HG02763 (cell line): ENCODE measurements around the gene TMEM30B.

Source experiments
- ATAC-seq: cut with Tn5 transposase; IDR thresholded peaks from one replicate; pipeline ENCODE4 v1.9.1; 2021; ENCODE audit warnings: mild to moderate bottlenecking, moderate library complexity; ENCODE audit not compliant: unreplicated experiment

The TMEM30B gene

DNA sequence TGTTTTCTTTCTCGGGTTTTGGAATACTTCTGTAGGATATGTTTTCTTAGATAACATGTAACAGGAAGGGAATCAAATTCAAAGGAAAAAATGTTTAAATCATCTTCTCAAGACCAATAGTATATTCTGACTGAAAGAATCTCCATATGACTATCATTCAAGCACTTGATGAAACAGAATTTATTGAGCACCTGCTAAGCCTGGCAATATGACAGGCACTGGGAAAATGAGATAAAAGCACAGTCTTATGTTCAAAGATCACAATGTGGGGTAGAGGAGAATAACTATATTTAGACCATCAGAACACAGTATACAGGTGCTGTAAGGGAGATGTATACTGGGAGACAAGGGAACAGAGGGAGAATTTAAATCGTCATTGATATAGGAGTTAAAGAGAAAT is 19.1 kb upstream of the TMEM30B start:
- ATAC-seq, result no peak

DNA sequence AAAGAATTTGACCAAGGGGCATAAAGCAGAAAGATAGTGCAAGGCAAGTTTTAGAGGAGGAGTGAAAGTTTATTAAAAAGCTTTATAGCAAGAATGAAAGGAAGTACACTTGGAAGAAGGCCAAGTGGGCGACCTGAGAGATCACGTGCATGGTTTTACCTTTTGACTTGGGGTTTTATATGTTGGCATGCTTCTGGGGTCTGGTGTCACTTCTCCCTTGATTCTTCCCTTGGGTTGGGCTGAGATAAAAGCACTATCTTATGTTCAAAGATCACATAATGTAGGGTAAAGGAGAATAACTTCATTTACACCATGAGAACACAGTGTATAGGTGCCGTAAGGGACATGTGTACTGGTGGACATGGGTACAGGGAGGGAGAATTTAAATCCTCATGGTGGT is 17.7 kb upstream of the TMEM30B start:
- ATAC-seq, result no peak

DNA sequence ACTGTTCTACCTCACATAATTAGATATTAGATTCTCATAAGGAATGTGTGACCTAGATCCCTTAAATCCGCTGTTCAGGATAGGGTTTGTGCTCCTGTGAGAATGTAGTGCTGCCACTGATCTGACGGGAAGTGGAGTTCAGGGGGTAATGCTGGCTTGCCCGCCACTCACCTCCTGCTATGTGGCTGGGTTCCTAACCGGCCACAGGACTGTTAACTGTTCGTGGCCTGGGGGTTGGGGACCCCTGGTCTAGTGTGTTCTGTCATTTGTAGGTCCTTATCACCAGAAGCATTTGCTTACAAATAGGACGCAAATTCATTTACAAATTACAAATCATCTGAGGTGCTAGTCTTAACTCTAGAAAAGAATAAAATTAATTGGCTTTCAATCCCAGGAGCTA is 16.4 kb upstream of the TMEM30B start:
- no peak for ATAC-seq

DNA sequence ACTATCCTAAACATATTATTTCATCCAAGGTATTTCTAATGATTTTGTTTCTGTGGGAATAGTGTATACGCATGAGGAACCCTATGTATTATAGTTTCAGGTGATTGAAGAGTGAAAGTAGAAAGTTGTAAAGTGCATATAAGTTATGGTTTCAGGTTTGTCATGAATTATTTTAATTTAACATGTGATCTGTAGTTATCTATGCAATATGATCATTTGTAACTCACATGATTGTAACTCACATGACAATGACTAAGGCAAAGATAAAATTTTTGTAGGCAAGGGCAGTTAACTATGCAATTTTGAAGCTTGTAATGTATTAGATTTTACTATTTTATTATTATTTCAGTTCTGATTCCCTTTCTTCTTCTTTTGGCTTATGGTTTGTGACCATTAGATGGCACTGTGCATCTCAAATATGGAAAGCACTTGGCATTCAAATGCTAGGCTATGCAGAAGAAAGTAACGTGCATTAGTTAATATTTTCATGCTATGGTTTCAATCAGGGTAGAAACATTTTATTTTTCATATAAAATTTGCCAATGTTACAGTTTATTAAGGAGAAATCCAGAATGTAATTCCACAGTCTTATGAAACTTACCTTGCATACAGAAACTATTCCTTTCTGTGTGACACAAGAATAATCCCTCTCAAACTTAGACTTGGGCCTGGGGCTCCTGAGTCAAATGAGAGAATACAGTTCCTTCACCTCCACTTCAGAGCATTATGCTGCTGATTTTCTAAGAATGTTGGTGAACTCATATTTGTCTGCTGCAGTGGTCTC is 15.8 kb upstream of the TMEM30B start:
- no peak for ATAC-seq

DNA sequence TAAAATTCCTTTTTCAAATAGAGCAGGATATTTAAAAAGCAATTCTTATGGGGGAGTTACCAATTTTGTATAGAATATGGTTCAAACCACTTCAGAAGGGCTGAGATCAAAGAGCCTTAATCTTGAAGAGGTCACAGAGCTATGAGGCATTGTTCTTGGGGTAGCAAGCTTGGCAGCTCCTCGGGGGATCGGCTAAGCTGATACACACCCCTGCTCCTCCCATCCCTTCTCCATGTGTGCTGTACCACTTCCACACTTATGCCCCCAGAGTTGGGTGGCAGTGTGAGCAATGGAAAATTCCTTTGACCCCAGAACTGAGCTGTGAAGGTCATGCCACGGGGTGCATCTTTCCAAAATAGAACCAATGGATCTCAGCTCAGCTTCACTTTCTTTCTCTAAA is 15.0 kb upstream of the TMEM30B start:
- no peak for ATAC-seq

DNA sequence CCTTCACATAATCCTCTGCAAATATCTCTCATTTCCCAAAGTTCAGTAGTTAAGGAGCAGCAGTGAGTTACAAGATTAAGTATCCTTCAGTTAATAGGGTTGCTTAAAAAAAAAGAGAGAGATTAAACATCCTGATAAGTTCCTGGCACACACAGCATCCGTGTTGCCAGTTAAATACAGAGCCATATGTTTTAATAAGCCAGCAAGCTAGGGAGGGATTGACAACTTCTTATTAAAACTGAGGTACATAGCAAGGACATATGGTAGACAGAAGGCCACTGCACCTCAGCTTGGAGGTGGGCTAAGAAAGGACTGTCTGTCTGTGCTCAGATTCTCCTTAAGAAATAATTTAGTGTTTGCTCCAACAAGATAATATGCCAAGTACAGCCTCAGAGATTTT is 9.6 kb upstream of the TMEM30B start:
- ATAC-seq, result no peak

DNA sequence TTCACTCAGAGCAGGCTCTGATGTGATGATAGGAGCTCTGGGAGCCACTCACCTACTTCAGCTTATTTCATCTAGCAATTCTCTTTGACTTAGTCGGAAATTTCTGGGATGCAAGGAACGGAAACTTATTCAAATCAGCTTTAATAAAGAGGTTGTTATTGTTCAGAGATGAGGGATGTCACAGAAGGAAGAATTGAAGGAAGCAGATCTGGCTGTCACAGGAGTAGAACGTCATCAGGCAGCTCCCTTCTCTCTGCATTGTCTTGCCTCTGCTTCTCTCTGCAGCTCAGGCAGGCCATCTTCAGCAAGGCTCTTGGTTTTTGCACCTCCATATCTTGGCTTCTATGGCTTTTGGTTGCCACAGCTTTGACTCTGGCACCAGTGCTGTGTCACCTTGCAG is 7.6 kb upstream of the TMEM30B start:
- no peak for ATAC-seq

DNA sequence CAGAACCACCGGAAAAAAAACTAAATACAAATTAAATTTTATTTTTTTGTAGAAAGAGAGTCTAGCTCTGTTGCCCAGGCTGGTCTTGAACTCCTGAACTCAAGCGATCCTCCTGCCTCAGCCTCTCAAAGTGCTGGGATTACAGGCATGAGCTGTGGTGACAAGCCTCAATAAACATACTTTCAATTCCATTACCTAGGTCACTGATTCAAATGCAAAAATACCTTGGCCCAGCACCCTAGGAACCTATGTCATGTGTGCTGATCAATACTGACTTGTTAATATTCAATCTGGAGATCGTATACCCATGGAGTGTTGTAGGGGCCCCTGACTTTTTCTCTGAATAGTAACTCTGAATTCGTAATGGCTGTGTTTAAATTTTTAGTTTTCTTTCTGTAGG is 7.1 kb upstream of the TMEM30B start:
- no peak for ATAC-seq

DNA sequence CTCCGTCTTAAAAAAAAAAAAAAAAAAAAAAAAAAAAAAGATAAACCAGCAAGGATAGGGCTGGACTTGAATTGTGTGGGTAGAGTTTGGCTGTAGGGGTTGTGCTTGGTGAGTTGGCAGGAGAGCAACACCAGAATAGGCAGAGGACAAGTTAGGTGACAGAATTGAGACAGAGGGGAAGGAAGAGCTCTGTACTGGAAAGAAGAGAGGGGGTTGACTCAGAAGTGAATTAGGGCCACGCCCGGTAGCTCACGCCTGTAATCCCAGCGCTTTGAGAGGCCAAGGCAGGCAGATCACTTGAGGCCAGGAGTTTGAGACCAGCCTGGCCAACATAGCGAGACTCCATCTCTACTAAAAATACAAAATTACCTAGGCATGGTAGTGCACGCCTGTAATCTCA is 6.1 kb upstream of the TMEM30B start:
- ATAC-seq, result no peak

DNA sequence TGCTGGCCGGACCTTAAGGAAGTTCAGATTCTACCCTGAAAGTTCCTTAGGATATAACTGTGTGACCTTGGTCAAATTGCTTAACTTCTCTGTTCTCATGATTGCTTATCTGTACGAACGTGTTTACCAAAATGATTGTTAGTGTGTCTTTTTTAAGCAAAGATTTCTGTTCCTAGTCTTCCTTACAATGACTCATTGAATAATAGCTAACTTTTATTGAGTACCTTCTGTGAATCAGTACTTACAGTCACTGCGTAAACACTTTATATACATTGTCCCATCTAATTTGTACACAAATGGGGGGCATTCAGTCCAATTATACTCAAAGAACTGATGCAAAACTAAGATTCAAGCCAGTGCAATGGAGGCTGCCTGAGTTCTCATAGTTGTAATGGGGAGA is 4.2 kb upstream of the TMEM30B start:
- no peak for ATAC-seq

DNA sequence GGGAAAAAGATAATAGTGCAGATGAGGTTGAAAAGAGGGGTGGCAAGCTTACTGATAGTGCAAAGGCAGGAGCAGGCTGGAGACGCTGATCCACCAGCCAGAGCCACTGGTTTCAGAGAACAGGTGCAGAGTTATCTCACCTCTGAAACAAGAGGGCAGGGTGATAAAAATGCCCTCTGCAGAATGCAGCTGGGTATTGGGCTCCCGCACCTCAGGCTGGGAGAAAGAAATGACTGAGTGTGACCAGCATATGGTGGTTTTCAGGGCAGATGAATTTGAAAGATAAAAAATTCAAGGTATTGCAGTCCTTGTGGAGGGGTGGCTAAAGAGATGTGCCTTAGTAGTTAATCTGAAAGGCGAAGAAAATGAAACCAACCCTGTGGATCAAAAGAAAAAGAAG is 2.9 kb upstream of the TMEM30B start:
- ATAC-seq, result no peak

DNA sequence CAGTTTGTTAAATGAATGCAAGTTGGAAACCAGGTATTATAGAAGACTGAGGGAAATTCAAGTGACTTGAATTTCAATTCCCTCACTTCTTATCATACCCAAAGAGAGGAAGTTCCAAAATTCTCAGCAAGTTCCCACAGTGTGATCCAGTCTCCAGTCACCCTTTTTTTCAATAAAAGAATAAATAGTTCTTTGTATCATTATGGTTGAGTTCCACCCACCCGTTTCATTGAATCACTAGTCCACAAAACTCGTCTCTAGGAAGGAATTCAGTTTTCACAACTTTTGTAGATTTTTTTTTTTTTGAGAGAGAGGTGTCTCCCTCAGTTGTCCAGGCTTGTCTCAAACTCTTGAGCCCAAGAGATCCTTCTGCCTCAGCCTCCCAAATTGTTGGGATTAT is 1.6 kb upstream of the TMEM30B start:
- no peak for ATAC-seq

DNA sequence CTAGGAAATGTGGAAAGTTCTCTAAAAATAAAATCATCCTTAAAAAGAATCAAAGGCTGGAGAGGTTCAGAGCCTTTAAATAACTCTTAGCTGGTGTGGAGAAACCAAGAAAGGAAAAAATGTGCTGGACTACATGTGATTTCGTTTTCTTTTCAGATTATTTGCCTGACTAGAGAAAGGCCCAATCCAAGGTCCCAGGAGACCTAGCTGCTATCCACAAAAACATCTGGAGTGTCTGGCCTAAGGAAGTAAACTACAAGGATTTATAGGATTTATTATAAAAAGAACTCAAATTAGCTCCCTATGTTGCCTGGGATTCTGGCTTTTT is 774 bp upstream of the TMEM30B start:
- no peak for ATAC-seq

DNA sequence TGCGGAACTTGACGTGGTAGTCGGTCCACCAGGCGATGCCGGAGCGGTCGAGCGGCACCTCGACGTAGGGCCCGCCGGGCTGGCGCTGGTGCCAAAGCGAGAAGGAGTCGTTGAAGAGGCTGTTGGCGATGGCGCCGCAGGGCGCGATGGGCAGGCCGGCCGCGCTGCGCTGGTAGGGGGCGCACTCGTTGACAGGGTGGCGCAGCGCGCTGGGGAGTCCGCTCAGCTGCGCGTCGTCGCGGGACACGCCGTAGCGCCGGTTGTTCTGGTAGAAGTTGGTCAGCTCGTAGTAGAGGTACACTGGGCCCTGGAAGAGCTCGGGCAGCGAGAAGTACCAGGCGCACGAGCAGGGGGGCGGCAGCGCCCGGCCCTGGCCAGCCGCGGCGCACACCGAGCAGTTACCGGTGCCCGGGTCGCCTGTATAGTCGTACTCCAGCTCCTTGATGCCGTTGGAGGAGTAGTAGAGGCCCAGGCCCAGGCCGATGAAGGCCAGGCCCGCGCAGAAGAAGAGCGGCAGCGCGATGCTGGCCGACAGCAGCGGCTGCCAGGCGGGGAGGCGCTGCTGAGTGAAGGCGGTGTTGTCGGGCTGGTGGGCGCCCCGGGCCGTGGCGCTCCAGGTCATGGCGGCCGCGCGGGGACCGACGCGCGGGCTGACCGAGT is 482 bp downstream of the TMEM30B start:
- ATAC-seq, result no peak

DNA sequence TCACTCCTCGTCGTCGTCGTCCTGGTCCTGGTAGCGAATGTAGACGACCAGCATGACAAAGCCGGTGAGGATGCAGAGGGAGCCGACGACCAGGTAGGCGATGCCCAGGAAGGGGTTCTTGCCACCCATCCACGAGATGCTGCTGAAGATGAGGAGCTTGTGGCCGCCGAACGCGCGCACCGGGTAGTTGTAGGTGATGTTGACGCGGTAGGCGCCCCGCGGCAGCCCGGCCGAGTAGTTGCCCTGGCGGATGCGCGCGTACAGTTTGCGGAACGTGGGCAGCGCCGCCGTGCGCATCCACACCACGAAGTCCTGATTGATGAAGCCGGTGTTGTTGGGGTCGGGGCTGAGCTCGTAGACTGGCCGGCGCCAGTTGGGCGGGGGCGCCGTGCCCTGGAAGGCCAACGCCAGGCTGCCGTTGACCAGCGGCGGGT is 1.0 kb downstream of the TMEM30B start:
- ATAC-seq, result no peak

DNA sequence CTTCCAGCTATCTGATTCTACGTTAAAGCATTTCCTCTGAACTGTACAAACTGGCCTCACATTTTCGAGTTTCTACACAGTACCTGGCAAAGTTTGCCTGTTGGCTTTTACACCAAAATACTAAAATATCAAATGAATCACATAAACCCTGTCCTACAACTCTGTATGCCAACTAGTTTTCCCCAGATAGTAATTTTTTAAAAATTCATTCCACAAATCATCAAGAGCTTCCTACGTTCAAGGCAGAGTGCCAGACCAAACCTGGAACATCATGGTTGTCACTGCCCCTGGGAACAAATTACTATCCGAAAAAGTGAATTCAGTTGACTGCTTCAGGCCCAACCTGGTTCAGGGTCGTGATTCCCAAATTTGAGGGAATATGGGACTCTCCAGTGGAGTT is 2.1 kb downstream of the TMEM30B start:
- ATAC-seq, result no peak

DNA sequence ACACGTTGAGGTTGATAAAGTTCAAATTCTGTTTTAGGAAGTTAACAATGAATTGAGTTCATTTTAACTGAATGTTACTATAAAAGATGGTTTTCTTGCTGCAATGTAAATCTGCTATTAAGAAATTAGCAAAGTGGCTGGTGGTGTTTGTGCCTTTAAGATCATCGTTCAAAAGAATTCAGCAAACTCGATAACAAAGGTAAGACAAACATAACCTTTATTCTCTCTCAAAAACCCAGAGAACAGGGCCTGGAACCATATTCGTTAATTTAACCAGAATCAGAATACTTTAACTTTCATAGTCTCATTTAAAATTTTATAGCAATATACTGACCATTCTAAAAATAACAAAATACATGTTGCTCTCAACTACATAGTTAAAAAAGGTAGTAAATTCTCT is 3.4 kb downstream of the TMEM30B start:
- no peak for ATAC-seq

DNA sequence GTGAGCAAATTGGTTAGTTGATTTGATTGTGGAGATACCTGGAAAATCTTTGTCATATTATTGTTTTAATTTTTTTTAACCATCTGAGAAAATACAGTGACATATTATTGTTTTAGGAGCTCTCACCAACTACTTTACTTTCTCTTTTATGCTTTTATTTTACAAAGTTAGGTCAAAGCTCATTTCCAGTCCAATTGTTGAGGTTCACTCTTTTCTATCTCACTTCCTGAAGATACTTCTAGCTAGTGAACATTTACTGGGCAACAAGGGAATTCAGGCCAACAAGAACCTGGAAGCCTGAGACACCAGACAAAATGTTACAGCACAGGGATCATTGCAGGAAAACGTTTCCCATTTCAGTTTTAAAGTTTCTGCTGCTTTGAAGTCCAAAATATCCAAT is 3.9 kb downstream of the TMEM30B start:
- ATAC-seq, result no peak

DNA sequence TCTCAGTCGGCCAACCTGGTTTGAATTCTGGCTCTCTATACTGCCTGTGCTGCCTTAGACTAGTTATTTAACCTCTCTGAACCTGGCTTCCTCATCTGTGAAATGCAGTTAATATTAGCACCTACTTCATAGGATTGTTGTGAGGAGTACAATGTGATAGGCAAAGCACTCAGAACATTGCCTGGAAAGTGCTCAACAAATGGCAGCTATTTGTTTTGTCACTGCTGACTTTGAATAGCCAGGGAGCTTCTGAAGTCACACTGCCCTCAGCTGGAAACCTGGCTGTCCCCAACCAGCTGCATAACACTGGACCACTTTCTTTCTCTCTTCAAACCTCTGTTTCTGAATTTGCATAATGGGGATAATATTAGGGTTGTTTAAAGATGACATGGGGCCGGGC is 9.6 kb downstream of the TMEM30B start:
- ATAC-seq, result no peak

DNA sequence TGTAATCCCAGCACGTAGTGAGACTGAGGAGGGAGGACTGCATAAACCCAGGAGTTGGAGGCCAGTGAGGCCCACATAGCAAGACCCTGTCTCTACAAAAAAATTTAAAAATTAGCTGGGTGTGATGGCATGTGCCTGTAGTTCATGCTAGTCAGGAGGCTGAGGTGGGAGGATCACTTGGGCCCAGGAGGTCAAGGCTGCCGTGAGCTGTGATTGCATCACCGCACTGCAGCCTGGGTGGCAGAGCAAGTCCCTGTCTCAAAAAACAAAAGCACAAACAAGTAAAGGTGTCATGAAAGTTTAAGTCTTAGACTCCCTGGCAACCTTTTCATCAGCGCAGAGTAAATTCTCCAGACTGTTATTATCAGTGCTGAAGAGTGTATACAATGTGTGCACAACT is 10.4 kb downstream of the TMEM30B start:
- no peak for ATAC-seq

DNA sequence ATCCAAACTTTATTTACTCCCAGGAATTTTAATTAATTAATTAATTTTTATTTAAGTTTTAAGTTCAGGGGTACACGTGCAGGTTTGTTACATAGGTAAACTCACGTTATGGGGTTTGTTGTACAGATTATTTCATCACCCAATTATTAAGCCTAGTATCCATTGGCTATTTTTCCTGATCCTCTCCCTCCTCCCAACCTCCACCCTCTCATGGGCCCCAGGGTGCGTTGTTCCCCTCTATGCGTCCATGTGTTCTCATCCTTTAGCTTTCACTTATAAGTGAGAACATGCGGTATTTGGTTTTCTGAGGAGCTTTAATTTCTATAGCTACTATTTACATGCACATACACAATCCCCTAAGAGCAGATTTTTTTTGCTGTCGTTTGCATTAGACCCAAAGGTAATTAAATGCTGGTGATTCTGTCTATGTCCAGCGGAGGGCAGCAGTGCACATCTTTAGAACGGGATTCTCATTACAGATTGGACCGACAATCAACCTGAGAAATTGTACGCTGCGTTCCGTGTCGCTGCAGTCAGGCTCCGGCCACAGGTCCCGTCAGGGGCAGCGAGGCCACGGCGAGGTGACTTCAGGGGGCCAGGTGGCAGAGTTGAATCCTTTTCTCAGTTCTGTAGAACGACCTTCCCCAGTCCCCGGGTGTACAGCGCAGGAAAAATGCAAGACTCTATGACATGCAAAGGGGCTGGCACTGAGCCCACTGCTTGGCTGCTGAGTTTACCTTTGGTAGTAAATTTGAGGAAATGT is 11.6 kb downstream of the TMEM30B start:
- ATAC-seq, result peak; percentile 79

DNA sequence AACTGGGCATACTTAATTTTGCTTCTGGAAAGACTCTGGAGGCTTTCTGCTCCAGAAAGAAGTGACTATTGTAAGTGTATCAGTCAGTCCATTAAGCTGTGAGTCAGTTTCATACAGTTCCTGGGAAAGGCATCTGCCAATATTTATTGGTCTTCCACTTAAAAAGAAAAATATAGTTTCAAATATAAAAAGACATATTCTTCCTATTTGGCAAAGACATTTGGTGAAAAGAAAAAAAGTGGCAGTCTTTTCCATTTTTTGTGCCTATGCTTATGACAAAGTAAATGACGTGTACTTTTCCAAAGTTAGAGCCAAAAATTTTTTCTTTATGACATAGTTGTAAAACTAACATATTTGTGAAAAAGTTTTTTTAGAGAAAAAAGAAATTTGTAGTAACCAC is 12.3 kb downstream of the TMEM30B start:
- no peak for ATAC-seq
